DND-41 (cell line): Measurements from ENCODE around the gene TSPAN18.

Source experiments
- CTCF ChIP-seq: IDR thresholded peaks from 2 replicates; pipeline ENCODE4 v1.5.1; 2012; ENCODE audit warnings: borderline replicate concordance, low read length, moderate library complexity, mild to moderate bottlenecking; ENCODE audit not compliant: poor library complexity, severe bottlenecking; ENCODE audit errors: extremely low read depth
- EZH2 ChIP-seq: IDR thresholded peaks from 3 replicates; pipeline ENCODE4 v1.6.1; 2012; ENCODE audit warnings: borderline replicate concordance, low read depth, mild to moderate bottlenecking, moderate library complexity, low read length, inconsistent platforms; ENCODE audit not compliant: severe bottlenecking

GRCh38 chr11:44931466-44931865 is 204.7 kb downstream of the TSPAN18 start:
- TF ChIP-seq EZH2, result no peak
- no peak for TF ChIP-seq CTCF
